Neutrophil (primary cell): ENCODE results near the gene ITPK1.

Source experiments
- H3K27ac ChIP-seq: fragments of 200-600 bp; sonication (generic); 2 replicates; pipeline ENCODE4 v1.5.1; 2016; ENCODE audit warnings: mild to moderate bottlenecking, moderate library complexity
- H3K27me3 ChIP-seq: fragments of 200-600 bp; sonication (generic); 2 replicates; pipeline ENCODE4 v1.6.0; 2016; ENCODE audit warnings: mild to moderate bottlenecking
- H3K36me3 ChIP-seq: fragments of 200-600 bp; sonication (generic); 2 replicates; pipeline ENCODE4 v1.5.1; 2017
- H3K4me1 ChIP-seq, 2 experiments: fragments of 200-600 bp in 1 of 2; sonication (generic) in 1 of 2; 1 replicate in 1 of 2; 2 replicates in 1 of 2; pipeline versions ENCODE4 v1.5.1 to v1.6.1; 2013 to 2016; ENCODE audit warnings: low read depth in 1 of 2, low read length in 1 of 2, mild to moderate bottlenecking in 1 of 2, moderate library complexity in 1 of 2; ENCODE audit not compliant: control insufficient read depth in 1 of 2, insufficient read depth in 1 of 2
- H3K4me3 ChIP-seq, 2 experiments: fragments of 200-600 bp in 1 of 2; sonication (generic) in 1 of 2; 1 replicate in 1 of 2; 2 replicates in 1 of 2; pipeline ENCODE4 v1.5.1; 2013 to 2016; ENCODE audit warnings: low read depth in 1 of 2, low read length in 1 of 2, mild to moderate bottlenecking in 1 of 2, moderate library complexity in 1 of 2
- H3K9me3 ChIP-seq: fragments of 200-600 bp; sonication (generic); 2 replicates; pipeline ENCODE4 v1.5.1; 2016
- CTCF ChIP-seq: fragments of 200-600 bp; sonication (generic); IDR thresholded peaks from 2 replicates; pipeline ENCODE4 v1.5.1; 2016; ENCODE audit warnings: antibody characterized with exemption

ITPK1 gene

GRCh38 chr14:93015064-93015463 lies 100.7 kb downstream of the ITPK1 start:
- H3K9me3 ChIP-seq: no peaks in the 10 kb centered on the region
- no peak for TF ChIP-seq CTCF

GRCh38 chr14:93014058-93015023 lies 101.4 kb downstream of the ITPK1 start:
- no peak overlapping the region for H3K4me3 ChIP-seq
- no peak for TF ChIP-seq CTCF
- peaks cover 44% of the 10 kb centered on the region for H3K36me3 ChIP-seq
- no peaks in the 10 kb centered on the region for H3K9me3 ChIP-seq
- H3K27ac ChIP-seq: peak overlapping the region; percentile 59
- no peaks in the 10 kb centered on the region for H3K27me3 ChIP-seq
- H3K4me1 ChIP-seq: peaks cover 5 to 10% of the 10 kb centered on the region in 2 experiments

More at GRCh38 chr14:93015064-93015463, 100.7 kb downstream of the ITPK1 start:
- Histone ChIP-seq H3K4me3 (no peak overlapping the region), H3K27me3 (no peaks in the 10 kb centered on the region), H3K36me3 (peaks cover 44% of the 10 kb centered on the region), H3K4me1 (peaks cover 5 to 10% of the 10 kb centered on the region in 2 experiments), H3K27ac (no peak overlapping the region)

- H3K27ac ChIP-seq: peak overlapping the region; percentile 59
- no peaks in the 10 kb centered on the region for H3K9me3 ChIP-seq
- no peak for TF ChIP-seq CTCF
- H3K4me3 ChIP-seq: no peak overlapping the region
- H3K36me3 ChIP-seq: peaks cover 48% of the 10 kb centered on the region
- H3K27me3 ChIP-seq: no peaks in the 10 kb centered on the region
- peaks cover 5 to 10% of the 10 kb centered on the region in 2 experiments for H3K4me1 ChIP-seq
Measured at GRCh38 chr14:93012951-93013719, 102.6 kb downstream of the ITPK1 start.

- H3K4me3 ChIP-seq: no peak overlapping the region
- H3K4me1 ChIP-seq: peaks cover 5 to 10% of the 10 kb centered on the region in 2 experiments
- no peak for TF ChIP-seq CTCF
- no peak overlapping the region for H3K27ac ChIP-seq
- H3K36me3 ChIP-seq: peaks cover 55% of the 10 kb centered on the region
- H3K9me3 ChIP-seq: no peaks in the 10 kb centered on the region
- no peaks in the 10 kb centered on the region for H3K27me3 ChIP-seq
Measured at GRCh38 chr14:93012506-93012905, 103.2 kb downstream of the ITPK1 start.

GRCh38 chr14:93011650-93012325 lies 103.9 kb downstream of the ITPK1 start:
- Histone ChIP-seq H3K36me3 (peaks cover 60% of the 10 kb centered on the region), H3K4me1 (peaks cover 5 to 10% of the 10 kb centered on the region in 2 experiments), H3K4me3 (no peak overlapping the region), H3K27me3 (no peaks in the 10 kb centered on the region), H3K27ac (no peak overlapping the region), H3K9me3 (no peaks in the 10 kb centered on the region)
- no peak for TF ChIP-seq CTCF
